Measurements from ENCODE around the gene MYBPC3.

GRCh38 chr11:47359586-47359985 lies 7.1 kb upstream of the MYBPC3 start:
- TF ChIP-seq CTCF (IDR thresholded peaks at IDR 0.05): no peak
- TF ChIP-seq POLR2A (IDR thresholded peaks at IDR 0.05): no peak
